Urinary bladder (tissue), 4 donors: Measurements from ENCODE around the gene DLK2. TPM values are rescaled to one million over a fixed set of nuclear protein-coding genes. Genes with fewer than 3 reads are reported as not detected.

ENCODE experiments used
- DNase-seq: peaks from one replicate; pipeline ENCODE4 v3.0.0-alpha.2; 2015; ENCODE audit errors: extremely low spot score
- H3K27ac ChIP-seq: one replicate; pipeline ENCODE4 v1.5.1; 2013; ENCODE audit warnings: low read depth, mild to moderate bottlenecking, moderate library complexity
- H3K36me3 ChIP-seq: one replicate; pipeline ENCODE4 v1.6.1; 2013; ENCODE audit warnings: mild to moderate bottlenecking, moderate library complexity; ENCODE audit not compliant: insufficient read depth
- H3K4me1 ChIP-seq: one replicate; pipeline ENCODE4 v1.6.1; 2013; ENCODE audit warnings: mild to moderate bottlenecking, moderate library complexity; ENCODE audit not compliant: insufficient read depth
- H3K4me3 ChIP-seq: one replicate; pipeline ENCODE4 v1.5.1; 2013; ENCODE audit warnings: low read depth, low read length
- WGBS: extraction: QIAGEN DNeasy Blood & Tissue Kit; methylation state at CpG from one replicate; pipeline ENCODE4 v1.1.7; 2013; 5-methylcytosine and 5-hydroxymethylcytosine counted together
- polyA plus RNA-seq: library from polyadenylated mRNA; stranded (reverse); fragments of 200-250 nt; gene quantifications from one replicate; pipeline ENCODE4 v1.2.3, GENCODE V29; 2013
- total RNA-seq: library from RNA; depleted of rRNA; stranded (reverse); fragments of >200 nt; gene quantifications from one replicate; pipeline ENCODE4 v1.2.3, GENCODE V29; 2014
- donor health status: healthy with polysubstance abuse.
- donor health status: healthy.

DLK2 gene
- total and polyA plus RNA-seq, 2 donors = 0.67 to 2.0 TPM

- Histone ChIP-seq H3K27ac (no peak overlapping the region), H3K4me1 (no peaks in the 10 kb centered on the region), H3K4me3 (peak overlapping the region; percentile 50), H3K36me3 (peaks cover 3% of the 10 kb centered on the region)
- 1% methylated on average over 96 of the region's 97 CpGs for WGBS
- DNase-seq = peak; percentile 5
Measured at GRCh38 chr6:43454696-43455530, 435 bp downstream of the DLK2 start.

DNA sequence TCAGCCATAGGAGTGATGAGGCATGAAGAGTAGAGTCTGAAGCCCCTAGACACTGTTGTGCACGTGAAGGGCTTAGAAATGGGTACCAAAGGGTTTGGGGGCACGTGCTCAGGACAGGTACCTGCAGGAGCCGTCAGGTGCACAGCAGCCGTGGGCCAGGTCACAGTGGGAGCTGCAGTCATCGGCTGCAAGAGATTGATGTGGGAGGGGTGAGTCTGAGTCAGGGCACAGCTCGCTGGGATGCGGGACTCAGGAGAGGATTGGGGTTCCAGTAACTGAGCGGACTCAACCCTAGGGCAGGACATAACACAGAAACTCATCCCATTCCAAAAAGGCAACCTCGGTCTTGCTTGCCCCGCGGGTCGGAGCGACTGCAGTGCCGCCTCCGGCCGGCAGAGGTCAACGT is 1.1 kb downstream of the DLK2 start:
- 12% methylated on average over 17 of the region's 17 CpGs for WGBS
- Histone ChIP-seq H3K4me1 (no peaks in the 10 kb centered on the region), H3K27ac (no peak overlapping the region), H3K4me3 (no peak overlapping the region), H3K36me3 (peaks cover 3% of the 10 kb centered on the region)
- no peak for DNase-seq

DNA sequence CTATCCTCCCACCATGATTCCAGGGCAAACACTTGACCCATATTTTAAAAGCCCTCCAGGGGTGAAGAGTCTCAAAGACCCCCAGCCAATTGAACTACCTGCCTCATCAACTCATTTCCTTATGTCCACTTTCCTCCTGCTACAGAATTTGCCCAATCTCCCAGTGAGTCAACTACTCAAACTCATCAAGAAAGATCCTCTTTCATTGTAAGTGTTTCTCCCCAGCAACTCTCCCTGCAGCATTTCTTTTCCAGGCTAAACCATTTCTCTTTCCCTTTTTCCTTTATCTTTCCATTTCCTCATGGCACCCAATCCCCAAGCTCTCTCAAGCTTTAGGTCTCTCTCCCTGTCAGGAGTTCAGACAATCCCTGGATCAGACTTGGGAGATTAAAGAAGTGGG is 1.5 kb downstream of the DLK2 start:
- Histone ChIP-seq H3K4me1 (no peaks in the 10 kb centered on the region), H3K36me3 (peaks cover 3% of the 10 kb centered on the region), H3K4me3 (no peak overlapping the region), H3K27ac (no peak overlapping the region)
- no peak for DNase-seq

DNA sequence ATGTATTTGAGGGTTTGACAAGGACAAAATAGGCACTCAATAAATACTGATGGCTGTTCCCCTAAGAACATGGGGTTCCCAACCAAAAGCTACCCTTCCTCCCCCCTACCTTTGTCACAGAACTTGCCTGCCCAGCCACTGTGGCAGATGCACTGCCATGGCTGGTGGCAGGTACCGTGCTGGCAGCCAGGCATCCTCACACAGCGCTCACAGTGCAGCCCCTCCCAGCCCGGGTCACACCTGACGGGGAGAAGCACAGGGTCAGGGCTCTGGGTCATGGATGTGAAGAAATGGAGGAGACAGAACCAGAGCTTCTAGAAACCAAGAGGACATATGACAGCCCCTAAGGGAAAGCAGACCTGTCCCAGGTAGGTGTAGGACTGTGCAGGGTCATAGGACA is 2.5 kb downstream of the DLK2 start:
- WGBS = 92% methylated on average over 4 of the region's 4 CpGs
- H3K36me3 ChIP-seq = peaks cover 3% of the 10 kb centered on the region

DNA sequence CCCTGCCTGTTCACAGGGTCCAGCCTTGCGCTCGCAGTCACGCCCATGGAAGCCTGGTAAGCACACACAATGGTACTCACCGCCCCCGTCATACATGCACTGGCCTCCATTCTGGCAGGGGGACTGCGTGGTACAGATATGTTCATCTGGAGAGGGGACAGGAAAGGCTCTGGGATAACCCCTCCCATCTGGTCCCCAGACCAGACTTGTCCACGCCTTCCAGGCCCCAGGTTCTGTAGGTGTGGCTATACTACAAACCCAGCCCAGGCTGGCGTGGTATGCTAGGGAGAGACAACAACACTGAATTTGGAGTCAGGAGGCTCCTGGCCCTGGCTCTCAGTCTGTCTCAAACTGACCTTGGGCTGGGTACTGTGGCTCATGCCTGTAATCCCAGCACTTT is 3.4 kb downstream of the DLK2 start:
- H3K36me3 ChIP-seq = peaks cover 3% of the 10 kb centered on the region
- no peak for DNase-seq
- WGBS = 93% methylated on average over 8 of the region's 8 CpGs

More for the DNA sequence above, 2.5 kb downstream of the DLK2 start:
- no peak overlapping the region for H3K4me3 ChIP-seq
- no peak for DNase-seq
- H3K27ac ChIP-seq = no peak overlapping the region
- H3K4me1 ChIP-seq = no peaks in the 10 kb centered on the region

DNA sequence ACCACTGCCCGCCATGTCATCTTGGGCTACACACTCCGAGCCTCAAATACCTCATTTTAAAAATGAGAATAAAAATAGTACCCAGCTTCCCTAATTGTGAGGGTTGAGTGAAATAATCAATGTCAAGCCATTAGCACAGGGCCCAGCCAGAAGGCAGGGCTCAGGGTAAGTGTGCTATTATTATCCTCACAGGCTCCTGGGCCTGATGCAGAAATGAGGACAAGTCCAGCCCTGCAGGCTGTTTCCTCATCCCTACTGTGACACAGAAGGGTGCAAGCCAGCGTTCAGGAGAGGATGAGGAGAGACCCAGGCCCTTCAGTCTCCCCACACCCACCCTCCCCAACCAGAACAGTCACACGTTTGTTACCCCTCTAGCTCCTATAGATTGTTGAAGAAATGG is 4.0 kb downstream of the DLK2 start:
- Histone ChIP-seq H3K36me3 (peaks cover 3% of the 10 kb centered on the region), H3K4me1 (no peaks in the 10 kb centered on the region), H3K4me3 (no peak overlapping the region), H3K27ac (no peak overlapping the region)
- no peak for DNase-seq
- 72% methylated on average over 4 of the region's 4 CpGs for WGBS

More for the DNA sequence above, 3.4 kb downstream of the DLK2 start:
- no peak overlapping the region for H3K4me3 ChIP-seq
- no peaks in the 10 kb centered on the region for H3K4me1 ChIP-seq
- H3K27ac ChIP-seq = no peak overlapping the region

GRCh38 chr6:43450699-43451131 is 4.6 kb downstream of the DLK2 start:
- WGBS = 90% methylated on average over 13 of the region's 13 CpGs
- no peak for DNase-seq

GRCh38 chr6:43448916-43449315 is 6.4 kb downstream of the DLK2 start:
- 94% methylated on average over 4 of the region's 4 CpGs for WGBS
- Histone ChIP-seq H3K4me1 (no peaks in the 10 kb centered on the region), H3K4me3 (no peak overlapping the region), H3K27ac (no peak overlapping the region), H3K36me3 (peaks cover 7% of the 10 kb centered on the region)
- DNase-seq = no peak

More at GRCh38 chr6:43450699-43451131, 4.6 kb downstream of the DLK2 start:
- Histone ChIP-seq H3K27ac (no peak overlapping the region), H3K4me3 (no peak overlapping the region), H3K4me1 (no peaks in the 10 kb centered on the region), H3K36me3 (peaks cover 7% of the 10 kb centered on the region)

- 91% methylated on average over 16 of the region's 16 CpGs for WGBS
Measured at GRCh38 chr6:43447604-43448003, 7.7 kb downstream of the DLK2 start.

DNA sequence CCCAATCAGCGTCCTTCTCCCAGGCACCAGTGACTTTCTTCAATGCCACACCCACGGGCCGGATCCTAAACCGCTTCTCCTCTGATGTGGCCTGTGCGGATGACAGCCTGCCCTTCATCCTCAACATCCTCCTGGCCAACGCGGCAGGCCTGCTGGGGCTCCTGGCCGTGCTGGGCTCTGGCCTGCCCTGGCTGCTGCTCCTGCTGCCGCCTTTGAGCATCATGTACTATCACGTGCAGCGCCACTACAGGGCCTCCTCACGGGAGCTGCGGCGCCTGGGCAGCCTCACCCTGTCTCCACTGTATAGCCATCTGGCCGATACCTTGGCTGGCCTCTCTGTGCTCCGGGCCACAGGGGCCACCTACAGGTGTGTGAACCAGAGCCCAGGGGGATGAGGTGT is 9.8 kb downstream of the DLK2 start:
- 87% methylated on average over 16 of the region's 16 CpGs for WGBS
- no peak for DNase-seq
- Histone ChIP-seq H3K36me3 (peaks cover 5% of the 10 kb centered on the region), H3K27ac (no peak overlapping the region), H3K4me1 (no peaks in the 10 kb centered on the region), H3K4me3 (no peak overlapping the region)

More at GRCh38 chr6:43447604-43448003, 7.7 kb downstream of the DLK2 start:
- Histone ChIP-seq H3K4me3 (no peak overlapping the region), H3K27ac (no peak overlapping the region), H3K4me1 (no peaks in the 10 kb centered on the region), H3K36me3 (peaks cover 7% of the 10 kb centered on the region)
- DNase-seq = no peak

DNA sequence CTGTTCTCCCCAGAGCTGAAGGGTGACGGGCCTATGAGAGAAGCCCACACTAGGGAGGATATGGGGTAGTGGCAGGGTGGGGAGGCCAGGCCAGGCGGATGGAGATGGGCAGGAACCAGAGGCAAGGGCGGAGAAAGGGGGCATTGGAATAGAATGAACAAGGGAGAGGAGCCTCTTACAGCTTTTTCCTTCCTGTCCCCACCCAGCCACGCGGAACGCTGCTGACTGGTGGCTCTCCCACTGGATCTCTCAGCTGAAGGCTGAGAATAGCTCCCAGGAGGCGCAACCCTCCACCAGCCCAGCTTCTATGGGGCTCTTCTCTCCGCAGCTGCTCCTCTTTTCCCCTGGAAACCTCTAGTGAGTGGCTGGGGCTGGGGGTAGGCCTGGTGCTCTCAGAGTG is 10.8 kb downstream of the DLK2 start:
- peaks cover 5% of the 10 kb centered on the region for H3K36me3 ChIP-seq

GRCh38 chr6:43444036-43444435 is 11.3 kb downstream of the DLK2 start:
- DNase-seq = no peak
- 90% methylated on average over 10 of the region's 10 CpGs for WGBS

More for the DNA sequence above, 10.8 kb downstream of the DLK2 start:
- no peak overlapping the region for H3K27ac ChIP-seq
- no peak for DNase-seq
- no peaks in the 10 kb centered on the region for H3K4me1 ChIP-seq
- H3K4me3 ChIP-seq = no peak overlapping the region
- 90% methylated on average over 8 of the region's 8 CpGs for WGBS

GRCh38 chr6:43442935-43443334 is 12.4 kb downstream of the DLK2 start:
- DNase-seq = no peak
- WGBS = 92% methylated on average over 14 of the region's 14 CpGs
- Histone ChIP-seq H3K4me3 (no peak overlapping the region), H3K27ac (no peak overlapping the region), H3K4me1 (no peaks in the 10 kb centered on the region), H3K36me3 (peaks cover 5% of the 10 kb centered on the region)

More at GRCh38 chr6:43444036-43444435, 11.3 kb downstream of the DLK2 start:
- peaks cover 5% of the 10 kb centered on the region for H3K36me3 ChIP-seq
- no peaks in the 10 kb centered on the region for H3K4me1 ChIP-seq
- no peak overlapping the region for H3K27ac ChIP-seq
- no peak overlapping the region for H3K4me3 ChIP-seq

DNA sequence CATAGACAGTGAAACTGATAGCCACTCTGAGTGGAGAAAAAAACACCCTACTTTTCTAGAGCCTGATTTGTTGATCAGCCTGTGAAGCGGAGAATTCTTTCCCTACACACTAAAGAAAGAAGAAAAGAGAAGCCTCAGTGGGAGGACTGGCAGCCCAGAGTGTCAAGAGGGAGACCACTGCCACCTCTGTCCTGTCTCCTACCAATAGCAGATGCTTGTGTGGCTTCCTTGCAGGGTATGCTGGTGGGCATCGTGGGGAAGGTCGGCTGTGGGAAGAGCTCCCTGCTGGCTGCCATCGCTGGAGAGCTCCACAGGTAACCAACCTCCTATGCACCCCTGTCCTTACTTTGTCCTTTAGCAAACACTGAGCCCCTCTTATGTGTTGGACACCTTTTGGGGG is 17.6 kb downstream of the DLK2 start:
- H3K36me3 ChIP-seq = no peaks in the 10 kb centered on the region
- WGBS = 67% methylated on average over 4 of the region's 4 CpGs
- H3K4me3 ChIP-seq = no peak overlapping the region
- DNase-seq = no peak
- no peaks in the 10 kb centered on the region for H3K4me1 ChIP-seq
- H3K27ac ChIP-seq = no peak overlapping the region
